GM12874 (cell line): Measurements from ENCODE around the gene SLC30A1.

Experiments
- CTCF ChIP-seq: IDR thresholded peaks from 2 replicates; pipeline ENCODE4 v1.5.1; 2011; ENCODE audit warnings: low read depth, mild to moderate bottlenecking, control low read depth, low read length, moderate library complexity; ENCODE audit not compliant: insufficient read depth

Gene SLC30A1

GRCh38 chr1:211579440-211580302 lies 710 bp upstream of the SLC30A1 start:
- no peak for TF ChIP-seq CTCF

DNA sequence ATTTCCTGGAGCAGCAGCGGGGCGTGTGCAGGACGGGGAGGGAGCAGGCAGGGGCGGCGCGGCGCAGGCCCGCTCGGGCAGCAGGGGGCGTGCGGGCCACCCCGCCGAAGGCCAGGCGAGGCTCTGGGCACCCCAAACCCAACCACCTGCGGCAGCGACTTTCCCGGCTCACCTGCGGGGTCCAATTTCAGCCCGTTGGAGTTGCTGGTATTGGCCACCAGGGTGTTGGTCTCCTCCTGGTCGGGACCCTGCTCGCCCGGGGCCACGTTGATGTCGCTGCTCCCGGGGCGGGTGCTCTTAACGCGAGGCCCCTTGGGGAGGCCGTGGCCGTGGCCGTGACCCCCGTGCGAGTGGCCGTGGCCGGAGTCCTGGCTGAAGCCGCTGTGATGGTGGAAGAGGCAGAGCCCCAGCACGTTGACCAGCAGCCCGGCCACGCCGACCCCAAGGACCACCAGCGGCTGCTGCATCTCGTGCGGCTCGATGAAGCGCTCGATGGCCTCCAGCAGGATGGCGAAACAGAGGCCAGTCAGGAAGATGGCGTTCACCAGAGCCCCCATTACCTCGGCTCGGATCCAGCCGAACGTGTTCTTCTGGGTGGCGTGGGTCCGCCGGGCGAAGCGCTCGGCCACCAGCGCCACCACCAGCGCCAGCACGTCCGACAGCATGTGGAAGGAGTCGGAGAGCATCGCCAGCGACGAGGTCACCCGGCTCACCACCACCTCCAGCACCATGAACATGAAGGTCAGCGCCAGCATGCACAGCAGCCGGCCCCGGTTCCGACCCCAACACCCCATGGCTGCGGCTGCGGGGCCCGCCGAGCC lies 932 bp downstream of the SLC30A1 start:
- peak; percentile 90 for TF ChIP-seq CTCF

- TF ChIP-seq CTCF: no peak
These were observed 1.6 kb downstream of the SLC30A1 start for GRCh38 chr1:211577277-211577818.

- no peak for TF ChIP-seq CTCF
These were observed 2.2 kb downstream of the SLC30A1 start for GRCh38 chr1:211576717-211577116.

- no peak for TF ChIP-seq CTCF
These were observed 4.3 kb downstream of the SLC30A1 start for GRCh38 chr1:211574705-211575104.

- TF ChIP-seq CTCF: no peak
These were observed 7.0 kb downstream of the SLC30A1 start for GRCh38 chr1:211571998-211572397.

GRCh38 chr1:211566431-211567025 lies 12.4 kb downstream of the SLC30A1 start:
- no peak for TF ChIP-seq CTCF
